ENCODE measurements around the gene VGF.
A peak's percentile ranks its signal among the peaks of the same experiment; 100 is the strongest.
"Not testable (repeated sequence)": the region's sequence is repeated elsewhere in the genome, so short reads cannot be mapped to it uniquely, and the experiment has no call there.

VGF gene

GRCh38 chr7:101134399-101134980 is 30.9 kb downstream of the VGF start:
- no peak for DNase-seq

- no peak for DNase-seq
These were observed 31.6 kb downstream of the VGF start for GRCh38 chr7:101133621-101134398.

DNA sequence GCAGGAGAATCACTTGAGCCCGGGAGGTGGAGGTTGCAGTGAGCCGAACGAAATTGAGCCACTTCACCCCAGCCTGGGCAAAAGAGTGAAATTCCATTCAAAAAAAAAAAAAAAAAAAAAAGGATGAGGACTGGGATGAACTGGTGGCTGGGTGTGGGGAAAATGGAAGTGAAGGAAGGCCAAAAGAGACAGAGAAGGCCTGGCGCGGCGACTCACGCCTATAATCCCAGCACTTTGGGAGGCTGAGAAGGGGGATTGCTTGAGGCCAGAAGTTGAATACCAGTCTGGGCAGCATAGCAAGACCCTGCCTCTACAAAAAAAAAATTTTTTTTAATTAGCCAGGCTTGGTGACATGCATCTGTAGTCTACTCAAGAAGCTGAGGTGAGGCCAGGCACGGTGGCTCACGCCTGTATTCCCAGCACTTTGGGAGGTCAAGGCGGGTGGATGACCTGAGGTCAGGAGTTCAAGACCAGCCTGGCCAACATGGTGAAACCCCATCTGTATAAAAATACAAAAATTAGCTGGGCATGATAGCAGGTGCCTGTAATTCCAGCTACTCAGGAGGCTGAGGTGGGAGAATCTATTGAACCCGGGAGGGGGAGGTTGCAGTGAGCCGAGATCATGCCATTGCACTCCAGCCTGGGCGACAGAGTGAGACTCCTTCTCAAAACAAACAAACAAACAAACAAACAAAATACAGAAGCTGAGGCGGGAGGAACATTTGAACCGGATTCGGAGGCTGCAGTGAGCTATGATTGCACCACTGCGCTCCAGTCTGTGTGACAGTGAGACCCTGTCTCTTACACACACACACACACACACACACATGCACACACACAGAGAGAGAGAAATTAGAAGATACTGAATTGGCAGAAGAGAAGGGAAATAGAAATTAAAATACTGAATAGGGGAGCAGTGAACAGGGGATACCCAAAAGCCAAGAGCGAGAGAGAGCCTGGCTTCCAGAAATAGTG is 32.5 kb downstream of the VGF start:
- DNase-seq, result not testable (repeated sequence)

DNA sequence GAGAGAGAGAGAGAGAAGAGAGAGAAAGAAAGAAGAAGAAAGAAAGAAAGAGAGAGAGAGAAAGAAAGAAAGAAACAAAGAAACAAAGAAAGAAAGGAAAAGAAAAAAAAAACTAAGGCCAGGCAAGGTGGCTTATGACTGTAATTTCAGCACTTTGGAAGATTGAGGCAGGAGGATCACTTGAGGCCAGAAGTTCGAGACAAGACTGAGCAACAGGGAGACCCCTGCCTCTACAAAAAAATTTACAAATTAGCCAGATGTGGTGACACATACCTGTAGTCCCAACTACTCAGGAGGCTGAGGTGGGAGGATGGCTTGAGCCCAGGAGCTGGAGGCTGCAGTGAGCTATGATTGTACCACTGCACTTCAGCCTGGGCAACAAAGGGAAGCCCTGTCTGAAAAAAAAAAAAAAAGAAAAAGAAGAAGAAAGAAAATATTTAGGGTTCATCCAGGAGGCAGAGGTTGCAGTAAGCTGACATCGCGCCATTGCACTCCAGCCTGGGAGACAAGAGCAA is 35.7 kb downstream of the VGF start:
- no peak for DNase-seq

DNA sequence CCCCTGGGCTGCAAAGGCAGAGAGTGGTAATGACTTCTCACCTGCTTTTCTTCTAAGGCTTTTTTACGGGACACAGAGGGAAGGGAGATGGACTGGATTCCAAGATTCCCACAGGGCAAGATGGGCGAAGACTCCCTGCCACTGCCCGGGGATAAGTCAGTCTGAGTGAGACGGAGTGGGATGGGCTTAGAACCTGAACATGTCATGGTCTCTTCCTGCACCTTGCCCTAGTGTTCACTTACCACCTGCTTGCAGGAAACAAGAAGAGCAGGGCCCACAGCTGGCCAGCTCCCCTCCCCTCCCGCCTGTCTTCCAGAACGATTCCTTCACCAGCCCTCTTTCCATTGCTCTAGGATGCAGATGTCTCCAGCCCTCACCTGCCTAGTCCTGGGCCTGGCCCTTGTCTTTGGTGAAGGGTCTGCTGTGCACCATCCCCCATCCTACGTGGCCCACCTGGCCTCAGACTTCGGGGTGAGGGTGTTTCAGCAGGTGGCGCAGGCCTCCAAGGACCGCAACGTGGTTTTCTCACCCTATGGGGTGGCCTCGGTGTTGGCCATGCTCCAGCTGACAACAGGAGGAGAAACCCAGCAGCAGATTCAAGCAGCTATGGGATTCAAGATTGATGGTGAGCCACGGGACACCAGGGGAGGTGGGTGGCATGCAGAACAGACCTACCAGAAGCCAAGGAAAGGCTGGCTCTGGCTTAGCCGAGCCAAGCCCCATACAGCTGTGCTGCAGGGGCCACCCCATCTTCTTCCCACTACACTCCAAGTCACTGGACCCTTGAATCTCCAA is 37.1 kb downstream of the VGF start:
- no peak for DNase-seq

- no peak for DNase-seq
These were observed 37.8 kb downstream of the VGF start for GRCh38 chr7:101127460-101128039.

- DNase-seq, result peak; percentile 59
These were observed 38.5 kb downstream of the VGF start, which contains the start of gene SERPINE1 for GRCh38 chr7:101126651-101127459. Gene SERPINE1, plus strand, starts transcription at chr7:101127104. Its CDS starts 1,290 bp downstream, at chr7:101128394.

- peak; percentile 19 for DNase-seq
These were observed 39.2 kb downstream of the VGF start for GRCh38 chr7:101125989-101126650.

DNA sequence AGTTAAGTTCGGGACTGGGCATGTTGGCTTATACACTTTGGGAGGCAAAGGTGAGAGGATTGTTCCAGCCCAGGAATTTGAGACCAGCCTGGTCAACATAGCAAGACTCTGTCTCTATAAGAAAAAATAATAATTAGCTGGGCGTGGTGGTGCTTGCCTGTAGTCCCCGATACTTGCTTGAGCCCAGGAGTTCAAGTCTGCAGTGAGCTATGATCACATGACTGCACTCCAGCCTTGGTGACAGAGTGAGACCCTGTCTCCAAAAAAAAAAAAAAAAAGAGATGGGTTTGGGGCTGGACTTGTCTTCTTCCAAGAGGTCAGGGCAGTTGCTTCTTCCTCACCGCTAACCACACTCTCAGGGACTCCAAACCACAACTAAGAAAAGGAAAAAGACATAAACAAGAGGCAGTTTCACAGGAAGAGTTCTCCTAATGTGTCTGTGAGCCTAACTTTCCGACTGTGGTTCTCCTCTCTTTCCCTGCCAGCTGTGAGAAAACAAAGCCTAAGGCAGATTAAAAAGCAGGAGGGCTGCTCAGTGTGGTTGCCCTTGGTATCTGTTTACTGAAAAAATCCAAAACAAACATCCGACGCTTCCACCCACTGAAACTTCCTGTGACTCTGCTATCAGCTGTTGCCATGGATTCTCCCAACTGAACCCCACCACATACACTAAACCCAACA is 40.9 kb downstream of the VGF start:
- no peak for DNase-seq

GRCh38 chr7:101123703-101124068 is 41.7 kb downstream of the VGF start:
- no peak for DNase-seq

- no peak for DNase-seq
These were observed 42.3 kb downstream of the VGF start for GRCh38 chr7:101122933-101123702.

GRCh38 chr7:101121991-101122932 is 43.1 kb downstream of the VGF start:
- no peak for DNase-seq

GRCh38 chr7:101121631-101121990 is 43.8 kb downstream of the VGF start:
- DNase-seq, result not testable (repeated sequence)

DNA sequence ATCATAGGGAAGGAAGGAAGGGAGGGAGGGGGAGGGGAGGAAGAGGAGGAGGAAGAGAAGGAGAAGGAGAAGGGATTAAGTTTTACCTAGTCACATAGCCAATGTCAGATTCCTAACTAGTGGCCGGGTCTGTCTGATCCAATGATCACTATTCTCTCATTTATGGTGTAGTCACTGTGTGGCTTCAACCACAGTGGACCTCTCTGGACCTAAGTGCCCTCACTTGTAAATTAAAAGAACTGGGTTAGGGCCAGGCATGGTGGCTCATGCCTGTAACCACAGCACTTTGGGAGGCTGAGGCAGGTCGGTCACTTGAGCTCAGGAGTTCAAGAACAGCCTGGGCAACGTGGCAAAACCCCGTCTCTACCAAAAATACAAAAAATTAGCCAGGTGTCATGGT is 45.1 kb downstream of the VGF start:
- no peak for DNase-seq

GRCh38 chr7:101119876-101120275 is 45.5 kb downstream of the VGF start:
- no peak for DNase-seq

- no peak for DNase-seq
These were observed 46.5 kb downstream of the VGF start for GRCh38 chr7:101118856-101119255.

- no peak for DNase-seq
These were observed 48.5 kb downstream of the VGF start for GRCh38 chr7:101116898-101117297.

- DNase-seq, result no peak
These were observed 50.2 kb downstream of the VGF start for GRCh38 chr7:101115215-101115614.
